BJ (cell line): ENCODE results near the gene KRTAP2-3. TPM values are rescaled to one million over a fixed set of nuclear protein-coding genes. Genes with fewer than 3 reads are reported as not detected.
"Not testable (repeated sequence)": the region's sequence is repeated elsewhere in the genome, so short reads cannot be mapped to it uniquely, and the experiment has no call there.

ENCODE experiments used
- CTCF ChIA-PET: fragments of 350-600 bp; formaldehyde crosslinking; extraction: SDS; loops from one replicate; lab custom pipeline; 2021; ENCODE audit warnings: antibody characterized with exemption, inconsistent platforms; lab: Yijun Ruan, JAX
- POLR2A ChIA-PET: fragments of 300-600 bp; sonication (Branson Sonifier 250); formaldehyde crosslinking; extraction: SDS; loops from one replicate; lab custom pipeline; 2021; ENCODE audit warnings: antibody characterized with exemption; lab: Charles Lee
- DNase-seq: peaks from one replicate; pipeline ENCODE4 v3.0.0-alpha.2; 2011; ENCODE audit warnings: low read depth
- H3K27me3 ChIP-seq: 2 replicates; pipeline ENCODE4 v1.6.0; 2011; ENCODE audit warnings: low read length; ENCODE audit not compliant: control insufficient read depth, insufficient read depth
- H3K36me3 ChIP-seq: 2 replicates; pipeline ENCODE4 v1.5.1; 2011; ENCODE audit warnings: low read length; ENCODE audit not compliant: control insufficient read depth, insufficient read depth
- H3K4me3 ChIP-seq: 2 replicates; pipeline ENCODE4 v1.5.1; 2011; ENCODE audit warnings: low read depth, mild to moderate bottlenecking, control low read depth, low read length
- CTCF ChIP-seq: IDR thresholded peaks from 2 replicates; pipeline ENCODE4 v1.5.1; 2011; ENCODE audit warnings: low read depth, mild to moderate bottlenecking, control low read depth, inconsistent platforms, low read length, moderate library complexity; ENCODE audit not compliant: insufficient read depth
- polyA plus RNA-seq: library from polyadenylated mRNA; depleted of rRNA; stranded (reverse); fragments of >200 nt; gene quantifications from 2 replicates; pipeline ENCODE4 v1.2.3, GENCODE V29; 2011

The KRTAP2-3 gene
- polyA plus RNA-seq, 1 experiment, result 1.4 TPM

GRCh38 chr17:41063449-41063848 lies 3.5 kb upstream of the KRTAP2-3 start:
- no peak for DNase-seq
- no peak for TF ChIP-seq CTCF
- Histone ChIP-seq H3K27me3 (no peaks in the 10 kb centered on the region), H3K36me3 (no peaks in the 10 kb centered on the region), H3K4me3 (no peak overlapping the region)
- CTCF ChIA-PET, result interaction anchor here (0.6 to 1.7 kb wide), 3 partner anchors 16 to 260 kb away, joined by 3 to 7 read pairs (median 4); no protein-coding TSS in a partner anchor
- POLR2A ChIA-PET, result no interaction called here

GRCh38 chr17:41061964-41062363 lies 2.0 kb upstream of the KRTAP2-3 start:
- DNase-seq, result peak; percentile 99
- CTCF ChIA-PET, result interaction anchor here (1.0 to 2.2 kb wide), 3 partner anchors 152 to 487 kb away, joined by 3 to 9 read pairs (median 4); no protein-coding TSS in a partner anchor
- H3K27me3 ChIP-seq, result no peaks in the 10 kb centered on the region
- TF ChIP-seq CTCF, result no peak
- POLR2A ChIA-PET, result interaction anchor here (1.0 to 1.2 kb wide), 2 partner anchors 21 to 108 kb away, joined by 3 read pairs; no protein-coding TSS in a partner anchor
- H3K36me3 ChIP-seq, result no peaks in the 10 kb centered on the region; the same call in 1 of the 2 replicates
- H3K4me3 ChIP-seq, result no peak overlapping the region

GRCh38 chr17:41059276-41060051 lies 450 bp downstream of the KRTAP2-3 start:
- POLR2A ChIA-PET, result interaction anchor here (0.5 to 1.2 kb wide), 14 partner anchors 10 to 632 kb away, joined by 3 to 6 read pairs (median 4); partner anchors contain the start of genes KRT34 and KRTAP1-5
- H3K4me3 ChIP-seq, result not testable (repeated sequence)

GRCh38 chr17:41058741-41059140 lies 1.2 kb downstream of the KRTAP2-3 start:
- no peak for DNase-seq
- ChIA-PET CTCF (interaction anchor here (0.5 to 1.9 kb wide), 7 partner anchors 32 to 296 kb away, joined by 3 to 7 read pairs (median 3); partner anchors contain the start of gene KRTAP1-5), POLR2A (interaction anchor here (0.5 to 0.9 kb wide), 5 partner anchors 9 to 319 kb away, joined by 3 to 5 read pairs (median 4); no protein-coding TSS in a partner anchor)

More at GRCh38 chr17:41059276-41060051, 450 bp downstream of the KRTAP2-3 start:
- H3K36me3 ChIP-seq, H3K27me3 ChIP-seq: not testable (repeated sequence)
- DNase-seq, result peak; percentile 91
- CTCF ChIA-PET, result interaction anchor here (0.5 to 2.2 kb wide), 12 partner anchors 33 to 607 kb away, joined by 3 to 9 read pairs (median 4); partner anchors contain the start of gene KRTAP1-5

GRCh38 chr17:41057547-41057946 lies 2.4 kb downstream of the KRTAP2-3 start:
- DNase-seq, result no peak
- POLR2A ChIA-PET, result interaction anchor here (0.7 kb wide), 1 partner anchor 56 kb away, joined by 4 read pairs; no protein-coding TSS in a partner anchor
- H3K27me3 ChIP-seq, result no peaks in the 10 kb centered on the region
- H3K36me3 ChIP-seq, result no peaks in the 10 kb centered on the region; the same call in 1 of the 2 replicates
- TF ChIP-seq CTCF, result no peak
- no peak overlapping the region for H3K4me3 ChIP-seq
- CTCF ChIA-PET, result interaction anchor here (0.6 to 1.9 kb wide), 2 partner anchors 19 to 148 kb away, joined by 3 to 7 read pairs; no protein-coding TSS in a partner anchor

More at GRCh38 chr17:41058741-41059140, 1.2 kb downstream of the KRTAP2-3 start:
- Histone ChIP-seq H3K36me3 (no peaks in the 10 kb centered on the region; the same call in 1 of the 2 replicates), H3K4me3 (no peak overlapping the region), H3K27me3 (no peaks in the 10 kb centered on the region)
- no peak for TF ChIP-seq CTCF

GRCh38 chr17:41055130-41055529 lies 4.8 kb downstream of the KRTAP2-3 start, which contains the start of gene KRTAP2-2:
TSS of gene KRTAP2-2 (minus strand) at chr17:41055230. CDS start at chr17:41055211, 19 bp downstream.
- POLR2A ChIA-PET, H3K27me3 ChIP-seq, H3K4me3 ChIP-seq, H3K36me3 ChIP-seq, DNase-seq: not testable (repeated sequence)
- CTCF ChIA-PET, result interaction anchor here (1.5 kb wide), 1 partner anchor 594 kb away, joined by 5 read pairs; no protein-coding TSS in a partner anchor

GRCh38 chr17:41054556-41054955 lies 5.4 kb downstream of the KRTAP2-3 start:
- CTCF ChIA-PET, H3K36me3 ChIP-seq, DNase-seq, POLR2A ChIA-PET, H3K4me3 ChIP-seq, H3K27me3 ChIP-seq: not testable (repeated sequence)
